ENCODE results near the gene ENKD1.

GRCh38 chr16:67628216-67628615, 38.3 kb downstream of the ENKD1 start:
- TF ChIP-seq MAX (IDR thresholded peaks at IDR 0.05) (no peak), EP300 (IDR thresholded peaks at IDR 0.05; ENCODE audit: borderline replicate concordance) (no peak), TEAD4 (IDR thresholded peaks at IDR 0.05) (no peak), RAD21 (IDR thresholded peaks at IDR 0.05; ENCODE audit: low read depth) (no peak), REST (IDR thresholded peaks at IDR 0.05; ENCODE audit: low read depth) (no peak), CREB1 (IDR thresholded peaks at IDR 0.05; ENCODE audit: low read depth) (no peak), FOXM1 (IDR thresholded peaks at IDR 0.05; ENCODE audit: borderline replicate concordance, low read depth) (no peak)
